ENCODE data around the gene BTBD8.

DNA sequence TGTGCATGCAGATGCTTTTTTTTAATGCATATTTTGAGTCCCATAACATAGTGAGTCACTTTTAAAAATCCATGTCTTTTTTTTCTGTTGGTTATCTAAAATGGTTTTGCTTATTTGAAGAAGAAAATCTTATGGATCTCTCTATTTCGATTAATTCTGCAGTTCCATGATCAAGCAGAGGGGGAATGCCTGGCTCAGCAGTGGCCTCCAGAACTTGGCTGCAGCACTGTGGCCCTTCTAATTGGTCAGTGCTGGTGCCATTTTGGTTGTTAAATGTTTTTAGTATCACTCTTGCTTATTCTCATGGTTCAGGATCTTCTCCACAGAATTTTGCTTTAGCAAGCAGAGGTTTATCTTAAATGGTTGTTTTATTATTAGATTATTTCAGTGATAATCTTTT is 39.2 kb upstream of the BTBD8 start:
- TF ChIP-seq, protein P1, sequence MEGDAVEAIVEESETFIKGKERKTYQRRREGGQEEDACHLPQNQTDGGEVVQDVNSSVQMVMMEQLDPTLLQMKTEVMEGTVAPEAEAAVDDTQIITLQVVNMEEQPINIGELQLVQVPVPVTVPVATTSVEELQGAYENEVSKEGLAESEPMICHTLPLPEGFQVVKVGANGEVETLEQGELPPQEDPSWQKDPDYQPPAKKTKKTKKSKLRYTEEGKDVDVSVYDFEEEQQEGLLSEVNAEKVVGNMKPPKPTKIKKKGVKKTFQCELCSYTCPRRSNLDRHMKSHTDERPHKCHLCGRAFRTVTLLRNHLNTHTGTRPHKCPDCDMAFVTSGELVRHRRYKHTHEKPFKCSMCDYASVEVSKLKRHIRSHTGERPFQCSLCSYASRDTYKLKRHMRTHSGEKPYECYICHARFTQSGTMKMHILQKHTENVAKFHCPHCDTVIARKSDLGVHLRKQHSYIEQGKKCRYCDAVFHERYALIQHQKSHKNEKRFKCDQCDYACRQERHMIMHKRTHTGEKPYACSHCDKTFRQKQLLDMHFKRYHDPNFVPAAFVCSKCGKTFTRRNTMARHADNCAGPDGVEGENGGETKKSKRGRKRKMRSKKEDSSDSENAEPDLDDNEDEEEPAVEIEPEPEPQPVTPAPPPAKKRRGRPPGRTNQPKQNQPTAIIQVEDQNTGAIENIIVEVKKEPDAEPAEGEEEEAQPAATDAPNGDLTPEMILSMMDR (IDR thresholded peaks at IDR 0.05; ENCODE audit: low read depth, low read length, poor library complexity, severe bottlenecking): no peak
- TF ChIP-seq EZH2phosphoT487 (IDR thresholded peaks at IDR 0.05; ENCODE audit: borderline replicate concordance, low read length): no peak

All from DOHH2 (cell line).